ENCODE data around the gene SLC6A3.
A peak's percentile ranks its signal among the peaks of the same experiment; 100 is the strongest.
"Not testable (repeated sequence)": the region's sequence is repeated elsewhere in the genome, so short reads cannot be mapped to it uniquely, and the experiment has no call there.

The SLC6A3 gene

DNA sequence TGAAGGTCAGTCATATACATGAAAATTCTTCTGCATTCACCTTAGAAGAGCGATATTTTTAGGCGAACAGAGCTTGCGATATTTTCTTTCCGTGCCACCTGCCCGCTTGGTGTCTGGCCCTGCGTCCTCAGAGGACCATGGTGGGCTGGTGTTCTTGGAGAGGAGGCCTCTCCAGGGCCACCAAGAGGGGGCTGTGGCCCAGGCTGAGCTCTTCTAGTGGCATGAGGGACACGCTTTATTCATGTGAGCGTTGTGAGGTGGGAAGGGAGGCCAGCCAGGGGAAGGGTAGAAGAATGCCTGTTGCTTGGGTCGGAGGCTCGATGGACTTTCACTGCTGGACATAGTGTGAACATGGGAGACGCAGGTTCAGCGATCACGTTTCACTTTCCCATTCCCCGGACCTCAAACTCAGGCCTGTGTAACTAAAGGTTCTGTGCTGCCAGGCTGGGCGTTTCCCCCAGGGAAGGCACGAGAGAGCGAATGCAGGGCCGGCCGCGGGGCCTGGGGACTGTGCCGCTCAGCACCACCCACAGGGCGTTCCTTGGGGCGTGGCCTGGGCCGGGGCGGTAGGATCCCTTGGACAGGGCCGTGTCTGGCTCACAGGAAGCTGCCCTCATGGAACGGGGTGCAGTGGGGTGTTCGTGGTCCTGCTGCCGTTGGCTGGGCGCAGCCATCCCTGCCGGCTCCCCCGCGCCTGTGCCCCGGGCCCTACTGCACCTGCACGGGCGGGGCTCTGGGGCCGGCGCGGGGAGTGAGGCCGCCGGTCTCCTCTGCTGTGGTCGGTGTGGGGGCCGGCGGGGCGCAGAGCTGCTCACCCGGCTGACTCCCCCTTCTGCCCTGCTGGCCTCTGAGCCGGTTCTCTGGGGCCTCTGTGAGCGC, 59.6 kb downstream of the SLC6A3 start:
- DNase-seq (ENCODE audit: low spot score): peak; percentile 69

- no peak for DNase-seq (ENCODE audit: low spot score)
These were observed 60.7 kb downstream of the SLC6A3 start for GRCh38 chr5:1384521-1384920.

DNA sequence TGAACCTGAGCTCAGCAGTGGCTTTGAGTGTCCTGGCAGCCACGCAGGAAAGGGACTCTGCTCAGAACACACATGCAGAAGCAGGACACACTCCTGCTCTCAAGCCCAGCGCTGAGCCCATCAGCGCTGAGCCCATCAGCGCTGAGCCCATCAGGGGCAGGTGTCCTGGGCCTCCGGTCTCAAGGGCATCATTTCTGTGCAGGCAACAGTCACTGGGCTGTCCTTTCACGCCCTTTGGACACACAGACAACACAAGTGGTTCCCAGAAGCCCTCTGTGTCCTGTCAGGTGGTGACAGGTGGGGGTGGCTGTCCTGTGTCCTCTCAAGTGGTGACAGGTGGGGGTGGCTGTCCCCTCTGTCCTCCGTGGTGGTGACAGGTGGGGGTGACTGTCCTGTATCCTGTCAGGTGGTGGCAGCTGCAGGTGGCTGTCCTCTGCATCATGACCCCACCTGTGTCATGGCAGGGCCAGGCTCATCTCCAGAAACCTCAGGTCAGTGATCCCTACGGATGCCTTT, 61.3 kb downstream of the SLC6A3 start:
- DNase-seq (ENCODE audit: low spot score): no peak

DNA sequence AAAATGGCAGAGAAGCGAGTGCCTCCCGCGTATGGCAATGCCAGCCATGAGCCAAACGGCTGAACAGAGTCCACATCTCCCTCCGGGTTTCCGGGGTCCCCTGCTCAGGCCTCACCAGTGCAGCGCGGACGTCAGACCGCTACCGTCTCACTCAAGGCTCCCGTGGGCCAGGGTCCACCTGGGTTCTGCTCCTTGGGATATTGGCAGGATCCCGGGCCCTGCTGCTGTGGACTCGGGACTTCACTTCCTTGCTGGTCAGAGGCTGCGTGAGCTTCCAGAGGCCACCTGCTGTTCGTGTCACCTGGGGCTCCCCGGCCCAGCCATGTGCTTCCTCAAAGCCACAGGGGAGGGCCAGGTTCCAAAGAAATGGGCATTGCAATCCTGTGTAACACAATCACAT, 61.9 kb downstream of the SLC6A3 start:
- no peak for DNase-seq (ENCODE audit: low spot score)

- no peak for DNase-seq (ENCODE audit: low spot score)
These were observed 63.0 kb downstream of the SLC6A3 start for GRCh38 chr5:1382248-1382700.

DNA sequence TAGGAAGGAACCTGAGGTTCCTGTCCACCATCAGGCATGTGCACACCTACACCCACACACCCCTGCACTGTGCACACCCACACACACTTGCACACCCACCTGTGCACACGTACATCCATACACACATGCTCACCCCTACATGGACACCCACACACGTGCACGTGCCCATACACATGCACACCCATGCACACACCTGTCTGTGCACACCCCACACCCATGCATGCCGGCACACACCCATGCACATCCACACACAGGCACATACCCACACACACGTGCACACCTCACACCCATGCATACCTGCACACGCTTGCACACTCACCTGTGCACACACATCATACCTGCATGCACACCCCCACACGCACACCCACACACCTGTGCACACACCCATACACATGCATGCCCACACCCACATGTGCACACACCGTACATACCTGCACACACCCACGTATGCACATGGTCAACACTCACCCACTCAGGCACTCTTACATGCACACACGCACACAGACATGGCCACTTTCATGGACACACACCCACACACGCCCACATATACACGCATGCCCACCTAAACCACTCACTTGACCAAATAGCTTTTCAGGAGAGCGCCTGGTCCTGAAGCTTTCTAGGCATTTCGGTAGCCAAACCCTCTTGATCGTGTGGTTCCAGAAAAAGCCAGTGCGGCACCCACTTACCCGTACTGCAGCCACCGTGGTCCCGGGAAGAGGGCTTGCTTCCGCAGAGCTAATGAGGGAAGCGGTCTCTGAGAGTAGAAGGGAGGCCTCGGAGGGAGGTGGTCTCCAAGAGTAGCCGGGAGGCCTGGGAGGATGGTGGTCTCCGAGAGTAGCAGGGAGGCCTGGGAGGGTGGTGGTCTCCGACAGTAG, 63.6 kb downstream of the SLC6A3 start:
- DNase-seq (ENCODE audit: low spot score): no peak

- no peak for DNase-seq (ENCODE audit: low spot score)
These were observed 64.3 kb downstream of the SLC6A3 start for GRCh38 chr5:1380910-1381309.

- DNase-seq (ENCODE audit: low spot score): no peak
These were observed 65.0 kb downstream of the SLC6A3 start for GRCh38 chr5:1380011-1380817.

DNA sequence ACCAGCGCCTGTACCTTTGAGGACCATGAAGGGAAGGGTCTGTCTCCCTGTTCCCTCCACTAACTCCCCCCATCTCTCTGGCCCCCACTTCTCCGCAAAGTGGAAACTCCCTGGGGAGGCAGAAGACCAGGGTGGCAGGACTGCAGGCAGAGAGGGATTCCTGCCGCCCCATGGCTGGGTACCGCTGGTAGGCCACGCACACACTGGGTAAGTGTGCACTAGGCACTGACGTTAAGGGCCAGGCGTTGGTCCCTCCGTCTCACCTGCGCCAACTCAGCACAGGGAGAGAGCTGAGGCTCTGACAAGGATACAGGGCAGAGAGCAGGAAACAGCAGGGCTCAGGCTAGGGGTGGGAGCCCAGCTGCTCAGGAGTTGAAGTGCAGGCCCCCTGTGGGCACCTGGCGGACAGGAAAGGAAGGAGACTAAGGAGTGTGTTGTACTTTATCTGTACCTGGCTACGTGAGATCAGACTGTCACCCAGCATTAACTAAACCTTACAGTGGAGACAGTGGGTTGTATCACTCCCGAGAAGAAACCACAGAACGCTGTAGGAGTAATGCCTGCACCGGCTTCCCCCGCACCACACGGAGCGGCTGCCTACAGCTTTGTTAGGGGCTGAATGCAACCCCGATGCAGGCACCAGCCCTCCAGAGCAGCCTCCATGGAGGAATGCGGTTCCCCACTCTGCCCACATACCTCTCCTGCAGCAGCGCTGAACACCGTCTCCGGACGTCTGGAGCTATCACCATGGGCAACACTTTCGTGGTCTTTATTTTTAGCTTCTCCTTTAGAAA, 66.2 kb downstream of the SLC6A3 start:
- DNase-seq (ENCODE audit: low spot score): no peak

DNA sequence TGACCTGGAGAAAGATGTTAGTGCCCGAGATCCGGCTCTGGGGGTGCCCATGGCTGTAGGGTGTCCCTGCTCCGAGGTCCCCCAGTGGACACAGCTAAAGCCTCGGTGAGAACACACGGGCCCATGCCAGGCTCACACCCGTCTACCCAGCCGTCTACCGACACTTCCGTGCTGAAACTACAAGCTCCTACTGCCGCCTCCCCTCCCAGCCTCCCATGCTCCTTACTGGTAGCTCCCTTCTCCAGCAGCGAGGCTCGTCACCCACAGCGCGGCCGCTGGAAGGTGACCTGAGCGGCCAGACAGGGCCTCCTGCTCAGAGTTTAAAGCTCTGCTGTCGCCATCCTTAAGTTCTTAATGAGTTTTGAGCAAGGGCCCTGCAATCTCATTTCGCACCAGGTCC, 67.1 kb downstream of the SLC6A3 start:
- DNase-seq (ENCODE audit: low spot score): no peak

GRCh38 chr5:1376981-1377380, 68.3 kb downstream of the SLC6A3 start:
- DNase-seq (ENCODE audit: low spot score): no peak

DNA sequence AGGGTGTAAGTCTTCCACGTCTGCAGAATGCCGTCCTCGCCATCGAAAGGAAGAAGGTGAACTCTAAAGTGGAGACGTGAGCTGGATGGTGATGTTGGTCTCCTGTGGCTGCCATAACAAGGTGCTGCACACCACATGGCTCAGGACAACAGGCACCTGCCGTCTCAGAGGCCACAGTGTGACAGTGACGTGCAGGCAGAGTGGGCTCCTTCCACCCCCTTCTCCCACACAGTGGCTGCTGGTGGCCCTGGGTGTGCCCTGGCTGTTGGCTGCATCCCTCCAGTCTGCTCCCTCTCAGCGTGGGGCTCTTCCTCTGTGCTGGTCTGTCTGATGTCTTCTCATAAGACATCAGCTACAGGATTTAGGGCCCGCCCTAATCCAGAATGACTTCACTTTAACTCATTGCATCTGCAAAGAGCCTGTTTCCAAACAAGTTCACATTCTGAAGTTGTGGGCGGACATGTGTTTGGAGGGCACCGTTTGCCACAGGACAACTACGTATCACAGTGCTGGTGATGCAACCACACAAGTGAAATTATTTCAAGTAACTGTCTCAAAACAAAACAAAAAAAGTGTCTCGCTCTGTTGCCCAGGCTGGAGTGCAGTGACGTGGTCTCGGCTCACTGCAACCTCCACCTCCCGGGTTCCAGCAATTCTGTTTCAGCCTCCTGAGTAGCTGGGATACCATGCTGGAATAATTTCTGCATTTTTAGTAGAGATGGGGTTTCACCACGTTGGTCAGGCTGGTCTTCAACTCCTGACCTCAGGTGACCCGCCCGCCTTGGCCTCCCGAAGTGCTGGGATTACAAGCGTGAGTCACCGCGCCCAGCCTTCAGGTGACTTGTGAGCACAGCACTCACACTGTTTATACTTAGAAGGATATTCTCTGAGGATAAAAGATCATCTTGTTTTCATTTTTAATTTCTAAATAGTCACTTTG, 69.1 kb downstream of the SLC6A3 start:
- no peak for DNase-seq (ENCODE audit: low spot score)

- no peak for DNase-seq (ENCODE audit: low spot score)
These were observed 70.6 kb downstream of the SLC6A3 start for GRCh38 chr5:1374679-1375055.

DNA sequence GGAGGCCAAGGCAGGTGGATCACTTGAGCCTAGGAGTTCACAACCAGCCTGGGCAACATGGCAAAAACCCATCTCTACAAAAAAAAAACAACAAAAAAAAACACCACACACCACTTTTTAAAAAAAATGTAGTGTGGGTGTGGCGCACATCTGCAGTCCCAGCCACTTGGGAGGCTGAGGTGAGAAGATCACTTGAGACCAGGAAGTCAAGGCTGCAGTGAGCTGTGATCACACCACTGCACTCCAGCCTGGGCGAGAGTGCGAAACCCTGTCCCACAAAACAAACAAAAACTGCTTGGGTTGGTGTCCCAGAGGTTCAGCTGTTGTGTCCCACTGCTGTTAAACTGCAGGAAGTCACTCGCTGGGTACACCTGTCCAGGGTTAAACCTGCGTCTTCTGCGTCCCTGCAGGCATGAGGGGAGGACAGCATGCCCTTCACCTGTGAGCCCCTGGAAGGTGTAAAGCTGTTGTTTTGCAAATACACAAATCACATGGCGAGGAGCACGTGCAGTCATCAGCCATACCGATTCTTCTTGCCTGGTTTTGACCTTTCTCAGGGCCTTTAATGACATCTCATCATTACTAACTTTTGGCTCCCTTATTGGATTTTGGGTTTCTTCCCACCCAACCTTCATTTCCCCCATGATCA, 71.1 kb downstream of the SLC6A3 start:
- DNase-seq (ENCODE audit: low spot score): no peak

GRCh38 chr5:1371972-1372342, 73.3 kb downstream of the SLC6A3 start:
- DNase-seq (ENCODE audit: low spot score): not testable (repeated sequence)

- no peak for DNase-seq (ENCODE audit: low spot score)
These were observed 73.8 kb downstream of the SLC6A3 start for GRCh38 chr5:1371218-1371971.

DNA sequence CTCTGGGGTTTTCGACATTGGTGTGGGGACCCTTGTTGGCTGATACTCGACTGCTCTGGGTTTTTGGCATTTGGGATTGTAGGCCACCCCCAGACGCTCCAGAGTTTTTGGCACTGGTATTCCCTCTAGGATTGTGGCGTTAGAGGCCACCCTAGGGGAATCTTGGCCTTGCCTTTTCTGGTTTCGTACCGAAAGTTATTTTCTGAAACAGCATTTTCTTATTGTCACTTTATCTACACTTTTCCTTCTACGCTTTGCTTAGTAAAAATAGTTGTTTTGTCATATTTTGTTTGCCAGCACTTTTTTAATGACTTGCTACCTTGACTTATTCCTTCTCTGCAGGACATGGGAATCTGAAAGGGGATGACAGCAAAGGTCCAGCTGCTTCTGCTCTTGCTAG, 75.2 kb downstream of the SLC6A3 start:
- DNase-seq (ENCODE audit: low spot score): no peak

DNA sequence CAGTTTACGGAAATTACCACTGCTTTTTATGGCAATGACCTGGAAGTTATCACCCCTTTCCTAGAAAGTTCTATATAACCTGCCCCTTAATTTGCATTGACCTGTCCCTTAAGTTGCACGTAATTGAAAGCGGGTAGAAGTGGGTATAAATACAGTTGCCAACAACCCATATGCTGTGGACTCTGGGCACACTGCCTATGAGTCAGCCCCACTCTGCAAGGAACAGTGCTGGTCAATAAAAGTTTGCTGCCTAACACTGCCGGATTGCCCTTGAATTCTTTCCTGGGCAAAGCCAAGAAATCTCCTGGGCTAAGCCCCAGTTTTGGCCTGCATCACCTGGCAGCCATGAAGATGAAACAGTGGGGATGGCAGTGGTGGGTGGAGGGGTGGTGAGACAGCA, 76.5 kb downstream of the SLC6A3 start:
- no peak for DNase-seq (ENCODE audit: low spot score)

DNA sequence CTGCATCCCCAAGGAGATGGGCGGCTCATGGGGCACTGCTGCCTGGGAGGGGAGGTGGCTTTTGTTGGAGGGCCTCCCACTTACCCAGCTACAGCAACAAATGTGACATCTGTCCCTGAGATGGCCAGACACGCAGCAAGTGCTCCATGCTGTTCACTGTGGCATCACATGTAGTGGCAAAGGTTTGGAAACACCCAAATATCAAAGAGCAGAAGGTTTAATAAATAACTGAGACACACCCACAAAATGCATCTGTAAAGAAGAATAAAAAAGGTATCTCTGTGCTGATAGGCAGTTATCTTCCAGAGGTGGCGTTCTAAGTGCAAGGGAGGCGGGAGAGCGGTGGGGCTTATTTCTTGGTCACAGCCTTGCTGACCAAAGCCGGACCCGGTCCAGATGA, 77.0 kb downstream of the SLC6A3 start:
- no peak for DNase-seq (ENCODE audit: low spot score)

Measured in pons (tissue), 1 donor.